Measurements from ENCODE around the gene CDAN1.

The CDAN1 gene

DNA sequence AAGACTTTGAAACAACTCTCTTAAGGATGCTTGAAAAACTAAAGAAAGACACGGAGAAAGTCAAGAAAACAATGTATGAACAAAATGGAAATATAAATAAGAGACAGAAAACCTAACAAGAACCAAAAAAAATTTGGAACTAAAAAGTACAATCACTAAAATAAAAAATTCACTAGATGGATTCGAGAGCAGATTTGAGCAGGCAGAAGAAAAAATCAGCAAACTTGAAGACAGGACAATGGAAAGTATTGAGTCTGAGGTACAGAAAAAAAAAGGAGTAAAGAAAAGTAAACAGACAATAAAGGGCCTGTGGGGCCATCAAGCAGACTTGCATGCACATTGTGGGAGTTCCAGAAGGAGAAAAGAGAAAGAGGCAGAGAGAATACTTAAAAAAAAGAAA lies 13.4 kb upstream of the CDAN1 start:
- TF ChIP-seq, protein P1, sequence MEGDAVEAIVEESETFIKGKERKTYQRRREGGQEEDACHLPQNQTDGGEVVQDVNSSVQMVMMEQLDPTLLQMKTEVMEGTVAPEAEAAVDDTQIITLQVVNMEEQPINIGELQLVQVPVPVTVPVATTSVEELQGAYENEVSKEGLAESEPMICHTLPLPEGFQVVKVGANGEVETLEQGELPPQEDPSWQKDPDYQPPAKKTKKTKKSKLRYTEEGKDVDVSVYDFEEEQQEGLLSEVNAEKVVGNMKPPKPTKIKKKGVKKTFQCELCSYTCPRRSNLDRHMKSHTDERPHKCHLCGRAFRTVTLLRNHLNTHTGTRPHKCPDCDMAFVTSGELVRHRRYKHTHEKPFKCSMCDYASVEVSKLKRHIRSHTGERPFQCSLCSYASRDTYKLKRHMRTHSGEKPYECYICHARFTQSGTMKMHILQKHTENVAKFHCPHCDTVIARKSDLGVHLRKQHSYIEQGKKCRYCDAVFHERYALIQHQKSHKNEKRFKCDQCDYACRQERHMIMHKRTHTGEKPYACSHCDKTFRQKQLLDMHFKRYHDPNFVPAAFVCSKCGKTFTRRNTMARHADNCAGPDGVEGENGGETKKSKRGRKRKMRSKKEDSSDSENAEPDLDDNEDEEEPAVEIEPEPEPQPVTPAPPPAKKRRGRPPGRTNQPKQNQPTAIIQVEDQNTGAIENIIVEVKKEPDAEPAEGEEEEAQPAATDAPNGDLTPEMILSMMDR (IDR thresholded peaks at IDR 0.05; ENCODE audit: insufficient read depth, low read length, poor library complexity, severe bottlenecking), result no peak
- no peak for DNase-seq (ENCODE audit: extremely low read depth, insufficient read length)
- H3K36me3 ChIP-seq (ENCODE audit: control insufficient read depth, insufficient read depth, low read length), result peaks cover 2% of the 10 kb centered on the region; the same call in 1 of the 2 replicates
- H3K27me3 ChIP-seq (replicated peaks; ENCODE audit: control insufficient read depth, insufficient read depth, low read length), result no peaks in the 10 kb centered on the region
- H3K4me3 ChIP-seq (replicated peaks; ENCODE audit: low read depth, low read length), result no peak overlapping the region

DNA sequence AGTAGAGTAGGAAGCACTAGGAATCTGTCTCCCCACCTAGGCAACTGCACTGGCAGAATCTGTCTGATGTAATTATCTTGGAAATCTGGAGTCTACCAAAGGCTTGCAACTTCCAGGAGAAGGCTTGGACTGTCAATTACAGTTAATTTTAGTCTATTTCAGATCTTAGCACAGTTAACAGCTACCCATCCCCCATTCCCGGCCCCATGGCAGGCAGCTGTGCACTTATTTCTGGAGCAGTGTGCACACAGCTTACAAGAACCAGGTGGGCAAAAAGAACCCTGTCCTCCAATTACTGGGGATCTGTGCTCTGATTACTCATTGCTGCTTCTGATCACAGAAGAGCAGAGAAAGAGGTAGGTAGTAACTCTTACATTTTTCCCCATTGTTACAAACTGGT lies 12.3 kb upstream of the CDAN1 start:
- DNase-seq (ENCODE audit: extremely low read depth, insufficient read length), result no peak
- H3K27me3 ChIP-seq (replicated peaks; ENCODE audit: control insufficient read depth, insufficient read depth, low read length), result no peaks in the 10 kb centered on the region
- TF ChIP-seq, protein P1 (IDR thresholded peaks at IDR 0.05; ENCODE audit: insufficient read depth, low read length, poor library complexity, severe bottlenecking), result no peak
- no peak overlapping the region for H3K4me3 ChIP-seq (replicated peaks; ENCODE audit: low read depth, low read length)
- peaks cover 2% of the 10 kb centered on the region; the same call in 1 of the 2 replicates for H3K36me3 ChIP-seq (ENCODE audit: control insufficient read depth, insufficient read depth, low read length)

DNA sequence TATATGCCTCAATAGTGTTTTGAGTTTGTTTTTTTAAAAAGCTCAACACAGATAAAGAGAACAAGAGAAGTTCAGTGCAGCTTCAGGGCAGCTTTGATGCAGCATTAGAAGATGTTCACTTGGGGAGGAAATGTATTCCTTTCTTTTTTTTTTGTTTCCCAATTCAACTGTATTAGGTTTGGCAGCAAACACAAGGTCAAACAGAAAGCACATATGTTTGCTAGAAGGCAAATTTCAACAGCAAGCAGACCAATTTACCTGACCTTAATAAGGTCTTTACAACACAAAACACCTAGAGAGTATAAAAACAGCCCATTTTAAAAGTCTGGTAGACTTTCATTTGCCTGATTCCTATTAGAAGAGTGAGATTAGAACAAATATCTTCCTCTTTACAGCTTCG lies 7.3 kb upstream of the CDAN1 start:
- no peak for DNase-seq (ENCODE audit: extremely low read depth, insufficient read length)
- H3K36me3 ChIP-seq (ENCODE audit: control insufficient read depth, insufficient read depth, low read length), result peaks cover 2% of the 10 kb centered on the region; the same call in 1 of the 2 replicates
- no peak overlapping the region for H3K4me3 ChIP-seq (replicated peaks; ENCODE audit: low read depth, low read length)
- TF ChIP-seq, protein P1 (IDR thresholded peaks at IDR 0.05; ENCODE audit: insufficient read depth, low read length, poor library complexity, severe bottlenecking), result no peak
- H3K27me3 ChIP-seq (replicated peaks; ENCODE audit: control insufficient read depth, insufficient read depth, low read length), result no peaks in the 10 kb centered on the region

DNA sequence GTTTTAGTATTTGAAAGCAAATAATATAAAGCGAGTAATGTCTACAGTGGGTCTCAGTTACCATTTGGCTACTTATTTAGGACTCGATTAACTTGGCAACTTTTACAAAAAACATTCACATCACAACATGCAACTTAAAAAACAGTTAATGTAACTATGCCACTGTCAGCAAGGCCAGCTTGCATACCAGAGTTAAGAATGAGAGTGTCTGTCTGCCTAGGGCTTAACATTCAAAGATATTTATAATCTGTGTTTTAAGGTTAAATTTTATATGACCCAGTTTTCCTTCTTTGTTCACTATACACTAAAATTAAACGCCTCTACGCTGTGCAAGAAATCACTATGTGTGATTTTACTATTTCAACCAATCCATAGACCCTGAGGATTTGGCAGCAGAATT lies 5.2 kb upstream of the CDAN1 start:
- H3K36me3 ChIP-seq (ENCODE audit: control insufficient read depth, insufficient read depth, low read length), result peaks cover 2% of the 10 kb centered on the region; the same call in 1 of the 2 replicates
- no peak for DNase-seq (ENCODE audit: extremely low read depth, insufficient read length)
- no peak overlapping the region for H3K4me3 ChIP-seq (replicated peaks; ENCODE audit: low read depth, low read length)
- H3K27me3 ChIP-seq (replicated peaks; ENCODE audit: control insufficient read depth, insufficient read depth, low read length), result no peaks in the 10 kb centered on the region
- TF ChIP-seq, protein P1 (IDR thresholded peaks at IDR 0.05; ENCODE audit: insufficient read depth, low read length, poor library complexity, severe bottlenecking), result no peak

DNA sequence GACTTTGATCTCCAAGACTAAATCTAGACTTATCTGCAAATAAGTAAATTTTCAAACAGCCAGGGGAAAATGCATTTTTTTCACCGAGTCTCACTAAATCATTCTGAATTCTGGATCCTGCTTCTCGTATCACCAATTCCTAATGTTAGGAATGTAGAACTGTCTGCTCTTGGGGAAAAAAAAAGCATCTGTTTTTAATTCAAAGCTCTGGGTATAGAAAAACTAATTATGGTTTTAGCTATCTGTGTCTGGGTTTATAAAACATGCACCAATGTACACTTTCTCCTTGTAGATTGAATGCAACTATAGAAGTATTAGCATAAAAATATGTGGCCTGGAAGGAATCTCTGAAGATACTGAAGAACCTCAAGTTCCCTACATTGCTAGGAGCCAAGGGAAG lies 4.8 kb upstream of the CDAN1 start:
- Histone ChIP-seq H3K27me3 (replicated peaks; ENCODE audit: control insufficient read depth, insufficient read depth, low read length) (no peaks in the 10 kb centered on the region), H3K4me3 (replicated peaks; ENCODE audit: low read depth, low read length) (no peak overlapping the region), H3K36me3 (ENCODE audit: control insufficient read depth, insufficient read depth, low read length) (peaks cover 2% of the 10 kb centered on the region; the same call in 1 of the 2 replicates)
- no peak for DNase-seq (ENCODE audit: extremely low read depth, insufficient read length)
- TF ChIP-seq, protein P1 (IDR thresholded peaks at IDR 0.05; ENCODE audit: insufficient read depth, low read length, poor library complexity, severe bottlenecking), result no peak

Measured in GM06990 (cell line).